HepG2 (cell line): ENCODE measurements around the gene SPIB. TPM values are rescaled to one million over a fixed set of nuclear protein-coding genes. Genes with fewer than 3 reads are reported as not detected.
A peak's percentile ranks its signal among the peaks of the same experiment; 100 is the strongest.

Experiments
- AHR ChIP-seq: IDR thresholded peaks from 2 replicates; pipeline ENCODE4 v1.6.1; 2018; ENCODE audit warnings: missing genetic modification reagents, missing compliant biosample characterization
- BRCA1 ChIP-seq: sonication (generic); formaldehyde crosslinking; IDR thresholded peaks from 2 replicates; pipeline ENCODE4 v1.4.0; 2020; ENCODE audit warnings: missing genetic modification reagents
- FOSL2 ChIP-seq: sonication (generic); formaldehyde crosslinking; IDR thresholded peaks from 2 replicates; pipeline ENCODE4 v1.4.0; 2020; ENCODE audit warnings: missing genetic modification reagents
- HNRNPL ChIP-seq: fragments of 200-400 bp; formaldehyde crosslinking; IDR thresholded peaks from 2 replicates; pipeline ENCODE4 v1.6.1; 2017; ENCODE audit warnings: mild to moderate bottlenecking, low read depth, low read length
- KDM5B ChIP-seq: sonication (generic); formaldehyde crosslinking; IDR thresholded peaks from 2 replicates; pipeline ENCODE4 v1.4.0; 2020; ENCODE audit warnings: missing genetic modification reagents, mild to moderate bottlenecking, borderline replicate concordance
- KMT2B ChIP-seq: IDR thresholded peaks from 2 replicates; pipeline ENCODE4 v1.6.1; 2016; ENCODE audit warnings: missing genetic modification reagents, missing compliant biosample characterization
- MAFK ChIP-seq, 2 experiments: IDR thresholded peaks in 1 of 2; conservative IDR thresholded peaks in 1 of 2; 2 replicates each; pipeline ENCODE4 v1.6.1; 2011; ENCODE audit warnings: improper control_type of control experiment in 2 of 2, low read length in 2 of 2
- MATR3 ChIP-seq: sonication (generic); formaldehyde crosslinking; IDR thresholded peaks from 2 replicates; pipeline ENCODE4 v1.4.0; 2020; ENCODE audit warnings: missing genetic modification reagents
- MED13 ChIP-seq: sonication (generic); formaldehyde crosslinking; IDR thresholded peaks from 2 replicates; pipeline ENCODE4 v1.5.0; 2020; ENCODE audit warnings: missing genetic modification reagents
- MTA3 ChIP-seq: sonication (generic); formaldehyde crosslinking; IDR thresholded peaks from 2 replicates; pipeline ENCODE4 v1.4.0; 2020; ENCODE audit warnings: missing genetic modification reagents
- MXI1 ChIP-seq: IDR thresholded peaks from 3 replicates; pipeline ENCODE4 v1.6.1; 2012; ENCODE audit warnings: low read depth, low read length, inconsistent platforms, borderline replicate concordance
- NR1H2 ChIP-seq: sonication (generic); formaldehyde crosslinking; IDR thresholded peaks from 2 replicates; pipeline ENCODE4 v1.8.1; 2022; ENCODE audit warnings: low read depth, missing genetic modification reagents, borderline replicate concordance
- SIN3B ChIP-seq: fragments of 150-350 bp; IDR thresholded peaks from 2 replicates; pipeline ENCODE4 v1.6.1; 2014; ENCODE audit warnings: low read length
- SYNCRIP ChIP-seq: fragments of 200-400 bp; formaldehyde crosslinking; IDR thresholded peaks from 2 replicates; pipeline ENCODE4 v1.6.1; 2018; ENCODE audit warnings: mild to moderate bottlenecking, low read depth, low read length; ENCODE audit not compliant: insufficient read depth
- TARDBP ChIP-seq: sonication (generic); formaldehyde crosslinking; IDR thresholded peaks from 2 replicates; pipeline ENCODE4 v1.8.0; 2022; ENCODE audit warnings: mild to moderate bottlenecking, missing genetic modification reagents
- YEATS4 ChIP-seq: sonication (generic); formaldehyde crosslinking; IDR thresholded peaks from 2 replicates; pipeline ENCODE4 v1.4.0; 2020; ENCODE audit warnings: missing genetic modification reagents, borderline replicate concordance
- ZBTB38 ChIP-seq: sonication (generic); formaldehyde crosslinking; IDR thresholded peaks from 2 replicates; pipeline ENCODE4 v1.5.1; 2020; ENCODE audit warnings: mild to moderate bottlenecking, missing genetic modification reagents
- ZNF143 ChIP-seq: sonication (generic); formaldehyde crosslinking; IDR thresholded peaks from 2 replicates; pipeline ENCODE4 v1.4.0; 2020; ENCODE audit warnings: missing genetic modification reagents
- ZNF431 ChIP-seq: sonication (generic); formaldehyde crosslinking; IDR thresholded peaks from 2 replicates; pipeline ENCODE4 v1.9.0; 2022; ENCODE audit warnings: missing genetic modification reagents, low read depth, mild to moderate bottlenecking, borderline replicate concordance
- ZNF543 ChIP-seq: sonication (generic); formaldehyde crosslinking; IDR thresholded peaks from 2 replicates; pipeline ENCODE4 v1.4.0; 2020; ENCODE audit warnings: mild to moderate bottlenecking, missing genetic modification reagents
- ZNF709 ChIP-seq: sonication (generic); formaldehyde crosslinking; IDR thresholded peaks from 2 replicates; pipeline ENCODE4 v1.5.0; 2020; ENCODE audit warnings: mild to moderate bottlenecking, missing genetic modification reagents
- ZNF761 ChIP-seq: sonication (generic); formaldehyde crosslinking; conservative IDR thresholded peaks from 2 replicates; pipeline ENCODE4 v1.4.0; 2020; ENCODE audit warnings: mild to moderate bottlenecking, missing genetic modification reagents
- ZNF839 ChIP-seq: sonication (generic); formaldehyde crosslinking; IDR thresholded peaks from 2 replicates; pipeline ENCODE4 v1.4.0; 2020; ENCODE audit warnings: missing genetic modification reagents, mild to moderate bottlenecking, borderline replicate concordance
- polyA plus RNA-seq, 8 experiments: library from polyadenylated mRNA; depleted of rRNA in 3 of 8; stranded (reverse) in 7 of 8; unstranded in 1 of 8; fragments of >200 nt; fragmentation: Illumina TruSeq in 4 of 8; extraction: Trizol in 4 of 8; gene quantifications; 2 replicates each; pipeline versions ENCODE4 v1.2.1 to v1.2.3, GENCODE V29; 2011 to 2016; ENCODE audit warnings: low read depth in 4 of 8, missing spikeins in 1 of 8, mixed read lengths in 1 of 8; ENCODE audit not compliant: insufficient read depth in 1 of 8
- total RNA-seq, 5 experiments: library from RNA; depleted of rRNA; stranded (reverse); fragments of >200 nt; fragmentation: Illumina TruSeq; extraction: Trizol; gene quantifications; 2 replicates each; pipeline ENCODE4 v1.2.3, GENCODE V29; 2016; ENCODE audit warnings: low read depth in 1 of 5
- TF ChIP-seq, protein P1 (sequence below): sonication (generic); formaldehyde crosslinking; IDR thresholded peaks from 2 replicates; pipeline ENCODE4 v1.4.0; 2020; ENCODE audit warnings: missing genetic modification reagents
- TF ChIP-seq, protein P2 (sequence below): sonication (generic); formaldehyde crosslinking; conservative IDR thresholded peaks from 2 replicates; pipeline ENCODE4 v1.8.0; 2022; ENCODE audit warnings: missing genetic modification reagents
- TF ChIP-seq, protein P3 (sequence below): sonication (generic); formaldehyde crosslinking; IDR thresholded peaks from 2 replicates; pipeline ENCODE4 v1.4.0; 2020; ENCODE audit warnings: mild to moderate bottlenecking, missing genetic modification reagents

The SPIB gene
- total and polyA plus RNA-seq, 2 of the 13 experiments (the other 11 are each of a cell fraction or from before 2014, with no cell fraction given) = 0.04 TPM; not detected in 1

DNA sequence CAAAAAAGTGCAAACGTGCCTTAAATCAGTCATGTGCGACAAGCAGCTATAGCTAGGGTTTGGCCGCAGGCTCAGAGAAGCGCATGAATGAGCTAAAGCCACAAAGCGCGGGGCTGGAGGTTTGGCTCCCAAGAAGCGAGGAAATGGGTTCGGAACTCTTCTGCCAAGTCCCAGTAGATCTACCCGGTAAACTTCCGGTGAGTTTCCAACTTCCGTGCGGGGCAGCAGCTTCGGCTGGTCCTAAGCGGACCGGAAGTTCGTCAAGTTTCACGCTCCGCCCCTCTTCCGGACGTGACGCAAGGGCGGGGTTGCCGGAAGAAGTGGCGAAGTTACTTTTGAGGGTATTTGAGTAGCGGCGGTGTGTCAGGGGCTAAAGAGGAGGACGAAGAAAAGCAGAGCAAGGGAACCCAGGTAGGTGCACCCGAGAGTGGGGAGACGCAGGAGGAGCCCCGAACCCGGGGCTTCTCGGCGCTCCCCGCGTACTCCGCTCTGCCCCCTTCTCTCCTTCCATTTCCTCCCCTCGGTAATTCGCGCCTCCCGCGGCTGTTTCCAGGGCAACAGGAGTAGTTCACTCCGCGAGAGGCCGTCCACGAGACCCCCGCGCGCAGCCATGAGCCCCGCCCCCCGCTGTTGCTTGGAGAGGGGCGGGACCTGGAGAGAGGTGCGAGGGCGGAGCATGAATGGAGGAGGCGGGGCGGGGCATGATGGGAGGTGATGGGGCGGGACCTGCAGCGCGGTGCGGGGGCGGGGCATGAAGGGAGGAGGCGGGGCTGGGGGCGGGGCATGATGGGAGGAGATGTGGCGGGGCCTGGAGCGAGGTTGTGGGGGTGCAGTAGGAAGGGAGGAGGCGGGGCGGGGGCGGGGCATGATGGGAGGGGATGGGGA is 42.3 kb upstream of the SPIB start, which contains the start of gene NR1H2 (continued):
- 0 out of 2 replicates have a peak, but pooled peaks have one; percentile 33 for TF ChIP-seq ZNF761 (CRISPR knock-in tag)
- TF ChIP-seq ZNF431 (CRISPR knock-in tag) = no peak
- TF ChIP-seq MATR3 (CRISPR knock-in tag) = no peak
- peak; percentile 79 for TF ChIP-seq ZNF543 (CRISPR knock-in tag)
- peak; percentile 46; the same call in 1 of the 2 replicates for TF ChIP-seq ZNF709 (CRISPR knock-in tag)
- TF ChIP-seq HNRNPL = no peak
- TF ChIP-seq, protein P1, sequence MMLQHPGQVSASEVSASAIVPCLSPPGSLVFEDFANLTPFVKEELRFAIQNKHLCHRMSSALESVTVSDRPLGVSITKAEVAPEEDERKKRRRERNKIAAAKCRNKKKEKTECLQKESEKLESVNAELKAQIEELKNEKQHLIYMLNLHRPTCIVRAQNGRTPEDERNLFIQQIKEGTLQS (CRISPR knock-in tag) = peak; percentile 51
- TF ChIP-seq, protein P2, sequence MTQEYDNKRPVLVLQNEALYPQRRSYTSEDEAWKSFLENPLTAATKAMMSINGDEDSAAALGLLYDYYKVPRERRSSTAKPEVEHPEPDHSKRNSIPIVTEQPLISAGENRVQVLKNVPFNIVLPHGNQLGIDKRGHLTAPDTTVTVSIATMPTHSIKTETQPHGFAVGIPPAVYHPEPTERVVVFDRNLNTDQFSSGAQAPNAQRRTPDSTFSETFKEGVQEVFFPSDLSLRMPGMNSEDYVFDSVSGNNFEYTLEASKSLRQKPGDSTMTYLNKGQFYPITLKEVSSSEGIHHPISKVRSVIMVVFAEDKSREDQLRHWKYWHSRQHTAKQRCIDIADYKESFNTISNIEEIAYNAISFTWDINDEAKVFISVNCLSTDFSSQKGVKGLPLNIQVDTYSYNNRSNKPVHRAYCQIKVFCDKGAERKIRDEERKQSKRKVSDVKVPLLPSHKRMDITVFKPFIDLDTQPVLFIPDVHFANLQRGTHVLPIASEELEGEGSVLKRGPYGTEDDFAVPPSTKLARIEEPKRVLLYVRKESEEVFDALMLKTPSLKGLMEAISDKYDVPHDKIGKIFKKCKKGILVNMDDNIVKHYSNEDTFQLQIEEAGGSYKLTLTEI = no peak
- no peak for TF ChIP-seq BRCA1 (CRISPR knock-in tag)
- TF ChIP-seq MAFK (conservative IDR thresholded peaks at IDR 0.05 in 1 of 2, IDR thresholded peaks at IDR 0.05 in 1 of 2; ENCODE audit: low read length in 2 of 2) = no peak
- no peak for TF ChIP-seq YEATS4 (CRISPR knock-in tag)
- TF ChIP-seq SYNCRIP = no peak
- no peak for TF ChIP-seq MED13 (CRISPR knock-in tag)
- TF ChIP-seq KMT2B (CRISPR knock-in tag) = peak; percentile 58; the same call in 1 of the 2 replicates
- TF ChIP-seq ZNF143 = peak; percentile 73
- peak; percentile 90 for TF ChIP-seq ZBTB38
- TF ChIP-seq, protein P3, sequence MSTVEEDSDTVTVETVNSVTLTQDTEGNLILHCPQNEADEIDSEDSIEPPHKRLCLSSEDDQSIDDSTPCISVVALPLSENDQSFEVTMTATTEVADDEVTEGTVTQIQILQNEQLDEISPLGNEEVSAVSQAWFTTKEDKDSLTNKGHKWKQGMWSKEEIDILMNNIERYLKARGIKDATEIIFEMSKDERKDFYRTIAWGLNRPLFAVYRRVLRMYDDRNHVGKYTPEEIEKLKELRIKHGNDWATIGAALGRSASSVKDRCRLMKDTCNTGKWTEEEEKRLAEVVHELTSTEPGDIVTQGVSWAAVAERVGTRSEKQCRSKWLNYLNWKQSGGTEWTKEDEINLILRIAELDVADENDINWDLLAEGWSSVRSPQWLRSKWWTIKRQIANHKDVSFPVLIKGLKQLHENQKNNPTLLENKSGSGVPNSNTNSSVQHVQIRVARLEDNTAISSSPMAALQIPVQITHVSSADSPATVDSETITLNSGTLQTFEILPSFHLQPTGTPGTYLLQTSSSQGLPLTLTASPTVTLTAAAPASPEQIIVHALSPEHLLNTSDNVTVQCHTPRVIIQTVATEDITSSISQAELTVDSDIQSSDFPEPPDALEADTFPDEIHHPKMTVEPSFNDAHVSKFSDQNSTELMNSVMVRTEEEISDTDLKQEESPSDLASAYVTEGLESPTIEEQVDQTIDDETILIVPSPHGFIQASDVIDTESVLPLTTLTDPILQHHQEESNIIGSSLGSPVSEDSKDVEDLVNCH = 0 out of 2 replicates have a peak, but pooled peaks have one; percentile 45
- TF ChIP-seq SIN3B = peak; percentile 74; the same call in 1 of the 2 replicates
- no peak; the same call in 1 of the 2 replicates for TF ChIP-seq AHR (CRISPR knock-in tag)
- no peak for TF ChIP-seq MTA3 (CRISPR knock-in tag)
- 0 out of 3 replicates have a peak, but pooled peaks have one; percentile 47 for TF ChIP-seq MXI1
- TF ChIP-seq TARDBP (CRISPR knock-in tag) = peak; percentile 44; the same call in 1 of the 2 replicates
- peak; percentile 38; the same call in 1 of the 2 replicates for TF ChIP-seq KDM5B (CRISPR knock-in tag)
- no peak for TF ChIP-seq NR1H2 (CRISPR knock-in tag)
- TF ChIP-seq FOSL2 (CRISPR knock-in tag) = peak; percentile 30; the same call in 1 of the 2 replicates
- 0 out of 2 replicates have a peak, but pooled peaks have one; percentile 63 for TF ChIP-seq ZNF839 (CRISPR knock-in tag)
